GM23338 (cell line): ENCODE measurements around the gene CDC45. TPM values are rescaled to one million over a fixed set of nuclear protein-coding genes. Genes with fewer than 3 reads are reported as not detected.

Experiments
- ATAC-seq: fragments of 200-7000 bp; cut with Tn5 transposase; 3 replicates; pipeline ENCODE4 v1.9.1; 2020
- DNase-seq: peaks from one replicate; pipeline ENCODE4 v3.0.0-alpha.2; 2015; ENCODE audit warnings: low spot score
- H2AFZ ChIP-seq: fragments of 200-600 bp; sonication (generic); 2 replicates; pipeline ENCODE4 v1.8.0; 2016; ENCODE audit warnings: antibody characterized with exemption, mild to moderate bottlenecking, moderate library complexity
- H3F3A ChIP-seq: fragments of 200-600 bp; sonication (generic); replicated peaks from 2 replicates; pipeline ENCODE4 v1.8.0; 2017; ENCODE audit warnings: antibody characterized with exemption, mixed run types, low read depth
- H3K27ac ChIP-seq: fragments of 200-600 bp; sonication (generic); 2 replicates; pipeline ENCODE4 v1.6.1; 2016; ENCODE audit warnings: low read depth
- H3K27me3 ChIP-seq: fragments of 200-600 bp; sonication (generic); 2 replicates; pipeline ENCODE4 v1.8.0; 2016; ENCODE audit warnings: mild to moderate bottlenecking, mixed run types, moderate library complexity; ENCODE audit not compliant: insufficient read depth
- H3K36me3 ChIP-seq: fragments of 200-600 bp; sonication (generic); 2 replicates; pipeline ENCODE4 v1.8.0; 2016; ENCODE audit warnings: mild to moderate bottlenecking; ENCODE audit not compliant: insufficient read depth
- H3K4me1 ChIP-seq: fragments of 200-600 bp; sonication (generic); 2 replicates; pipeline ENCODE4 v1.8.0; 2016; ENCODE audit warnings: mild to moderate bottlenecking, moderate library complexity; ENCODE audit not compliant: insufficient read depth
- H3K4me2 ChIP-seq: fragments of 200-600 bp; sonication (generic); 2 replicates; pipeline ENCODE4 v1.7.1; 2017; ENCODE audit warnings: mixed run types
- H3K4me3 ChIP-seq: fragments of 200-600 bp; sonication (generic); 2 replicates; pipeline ENCODE4 v1.6.1; 2016; ENCODE audit warnings: mixed run types
- H3K79me2 ChIP-seq: fragments of 200-600 bp; sonication (generic); replicated peaks from 2 replicates; pipeline ENCODE4 v1.8.0; 2017; ENCODE audit warnings: mild to moderate bottlenecking; ENCODE audit not compliant: insufficient read depth
- H3K9me2 ChIP-seq: fragments of 200-600 bp; sonication (generic); 2 replicates; pipeline ENCODE4 v1.8.0; 2017; ENCODE audit not compliant: insufficient read depth
- H4K20me1 ChIP-seq: fragments of 200-600 bp; sonication (generic); replicated peaks from 2 replicates; pipeline ENCODE4 v1.8.0; 2017; ENCODE audit warnings: mild to moderate bottlenecking; ENCODE audit not compliant: insufficient read depth
- H3K27ac Mint-ChIP-seq: 2 replicates; pipeline ENCODE4 v1.8.0; 2020; ENCODE audit warnings: inconsistent platforms, mild to moderate bottlenecking, moderate library complexity, mixed read lengths
- H3K27me3 Mint-ChIP-seq: 3 replicates; pipeline ENCODE4 v1.8.0; 2022; ENCODE audit warnings: low read depth, mild to moderate bottlenecking, moderate library complexity, mixed read lengths, inconsistent platforms; ENCODE audit not compliant: insufficient read depth, poor library complexity
- H3K36me3 Mint-ChIP-seq: 3 replicates; pipeline ENCODE4 v1.8.0; 2021; ENCODE audit warnings: low read depth, mild to moderate bottlenecking, inconsistent platforms, moderate library complexity, mixed read lengths
- H3K4me1 Mint-ChIP-seq: 3 replicates; pipeline ENCODE4 v1.8.0; 2020; ENCODE audit warnings: mild to moderate bottlenecking, inconsistent platforms, mixed read lengths
- H3K4me3 Mint-ChIP-seq: 3 replicates; pipeline ENCODE4 v1.8.0; 2021; ENCODE audit warnings: moderate library complexity, mild to moderate bottlenecking, inconsistent platforms, mixed read lengths
- H3K9me3 Mint-ChIP-seq: 3 replicates; pipeline ENCODE4 v1.8.0; 2020; ENCODE audit warnings: moderate library complexity, mild to moderate bottlenecking, inconsistent platforms, mixed read lengths
- CREB1 ChIP-seq: fragments of 250-450 bp; sonication (Bioruptor Pico); IDR thresholded peaks from 2 replicates; pipeline ENCODE4 v1.5.0; 2020; ENCODE audit warnings: low read depth, mild to moderate bottlenecking, moderate library complexity
- CTCF ChIP-seq, 2 experiments: fragments of 200-600 bp in 1 of 2; sonication (generic) in 1 of 2; conservative IDR thresholded peaks; 2 replicates each; pipeline versions ENCODE4 v1.5.1 to v1.6.1; 2016 to 2017; ENCODE audit warnings: antibody characterized with exemption in 2 of 2, low read depth in 2 of 2, mild to moderate bottlenecking in 2 of 2, moderate library complexity in 1 of 2
- ETS1 ChIP-seq: IDR thresholded peaks from 2 replicates; pipeline ENCODE4 v1.6.1; 2016; ENCODE audit warnings: antibody characterized with exemption
- EZH2 ChIP-seq: fragments of 200-600 bp; sonication (generic); IDR thresholded peaks from one replicate; pipeline ENCODE4 v1.8.0; 2017; ENCODE audit warnings: antibody characterized with exemption, mild to moderate bottlenecking, low read depth; ENCODE audit not compliant: unreplicated experiment
- EZH2phosphoT487 ChIP-seq: fragments of 200-600 bp; sonication (generic); IDR thresholded peaks from one replicate; pipeline ENCODE4 v1.8.1; 2018; ENCODE audit warnings: antibody characterized with exemption; ENCODE audit not compliant: unreplicated experiment
- JUNB ChIP-seq: IDR thresholded peaks from one replicate; pipeline ENCODE4 v1.6.1; 2016; ENCODE audit warnings: antibody characterized with exemption; ENCODE audit not compliant: unreplicated experiment
- NANOG ChIP-seq: IDR thresholded peaks from 2 replicates; pipeline ENCODE4 v1.6.1; 2016; ENCODE audit warnings: antibody characterized with exemption, borderline replicate concordance
- POLR2AphosphoS5 ChIP-seq: IDR thresholded peaks from 2 replicates; pipeline ENCODE4 v1.6.1; 2016; ENCODE audit warnings: antibody characterized with exemption, low read depth
- REST ChIP-seq: IDR thresholded peaks from one replicate; pipeline ENCODE4 v1.6.1; 2018; ENCODE audit warnings: antibody characterized with exemption; ENCODE audit not compliant: unreplicated experiment
- STAT1 ChIP-seq: IDR thresholded peaks from one replicate; pipeline ENCODE4 v1.6.1; 2016; ENCODE audit warnings: antibody characterized with exemption; ENCODE audit not compliant: unreplicated experiment
- ZNF114 ChIP-seq: fragments of 250-450 bp; sonication (Bioruptor Pico); IDR thresholded peaks from 2 replicates; pipeline ENCODE4 v1.5.0; 2020; ENCODE audit warnings: mild to moderate bottlenecking, moderate library complexity
- ZNF331 ChIP-seq: fragments of 250-450 bp; sonication (Bioruptor Pico); IDR thresholded peaks from 2 replicates; pipeline ENCODE4 v1.5.0; 2020; ENCODE audit warnings: low read depth, mild to moderate bottlenecking, moderate library complexity
- polyA plus RNA-seq: library from polyadenylated mRNA; unstranded; fragments of >200 nt; fragmentation: Nextera tagmentation; extraction: Ambion mirVana; gene quantifications from 2 replicates; pipeline ENCODE4 v1.2.1, GENCODE V29; 2016
- total RNA-seq: library from RNA; depleted of rRNA; stranded (reverse); fragments of >200 nt; shearing (Covaris generic); gene quantifications from 2 replicates; pipeline ENCODE4 v1.2.3, GENCODE V29; 2014
- TF ChIP-seq, protein P1 (sequence below): fragments of 250-450 bp; sonication (Bioruptor Pico); IDR thresholded peaks from 2 replicates; pipeline ENCODE4 v1.5.0; 2020; ENCODE audit warnings: mild to moderate bottlenecking, moderate library complexity

CDC45 gene
- total and polyA plus RNA-seq, 2 experiments from 2014 or later: 29.0 to 30.3 TPM

DNA sequence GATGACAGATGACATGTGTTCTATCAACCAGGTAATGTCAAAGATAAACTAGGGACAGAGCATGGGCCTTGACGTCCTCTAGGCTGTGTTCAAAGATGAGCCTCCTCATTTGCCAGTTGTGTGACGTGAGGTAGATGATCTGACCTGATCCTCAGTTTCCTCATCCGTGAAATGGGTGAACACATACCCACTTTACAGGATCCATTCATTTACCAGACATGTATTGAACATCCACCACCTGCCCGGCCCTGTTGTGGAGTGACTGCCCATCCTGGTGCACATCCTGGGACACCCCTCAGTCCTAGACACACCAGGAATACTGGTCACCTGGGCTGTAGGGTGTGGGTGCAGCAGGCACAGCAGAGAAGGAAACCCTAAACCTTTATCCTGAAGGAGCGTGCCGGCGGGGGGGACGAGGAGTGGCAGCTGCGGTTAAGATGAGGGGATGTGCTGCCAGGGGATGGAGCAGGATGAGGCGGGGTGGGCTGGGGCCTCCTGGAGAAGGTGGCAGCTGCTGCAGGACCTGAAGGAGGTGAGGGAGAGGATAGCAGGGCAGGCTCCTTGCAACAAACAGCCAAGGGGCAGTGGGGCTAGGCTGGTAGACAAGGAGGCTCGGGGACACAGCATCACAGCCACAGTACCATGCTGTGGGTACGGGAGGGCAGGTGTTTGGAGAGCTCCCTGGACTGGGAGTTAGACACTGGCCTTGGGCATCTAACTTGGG is 36.1 kb downstream of the CDC45 start:
- Mint-ChIP-seq H3K27ac (no peak overlapping the region), H3K4me3 (no peak overlapping the region; the same call in 2 of the 3 replicates), H3K36me3 (peaks cover 42% of the 10 kb centered on the region), H3K9me3 (no peaks in the 10 kb centered on the region), H3K27me3 (peaks cover 7% of the 10 kb centered on the region), H3K4me1 (no peaks in the 10 kb centered on the region; the same call in 2 of the 3 replicates)
- Histone ChIP-seq H3K27me3 (no peaks in the 10 kb centered on the region), H4K20me1 (no peaks in the 10 kb centered on the region), H3K36me3 (no peaks in the 10 kb centered on the region), H3F3A (no peaks in the 10 kb centered on the region), H3K27ac (no peak overlapping the region), H3K4me1 (no peaks in the 10 kb centered on the region), H3K4me3 (no peak overlapping the region), H3K9me2 (no peaks in the 10 kb centered on the region), H3K79me2 (no peaks in the 10 kb centered on the region), H3K4me2 (no peak overlapping the region), H2AFZ (no peak overlapping the region)
- no peak for ATAC-seq
- DNase-seq: no peak
- TF ChIP-seq, protein P1, sequence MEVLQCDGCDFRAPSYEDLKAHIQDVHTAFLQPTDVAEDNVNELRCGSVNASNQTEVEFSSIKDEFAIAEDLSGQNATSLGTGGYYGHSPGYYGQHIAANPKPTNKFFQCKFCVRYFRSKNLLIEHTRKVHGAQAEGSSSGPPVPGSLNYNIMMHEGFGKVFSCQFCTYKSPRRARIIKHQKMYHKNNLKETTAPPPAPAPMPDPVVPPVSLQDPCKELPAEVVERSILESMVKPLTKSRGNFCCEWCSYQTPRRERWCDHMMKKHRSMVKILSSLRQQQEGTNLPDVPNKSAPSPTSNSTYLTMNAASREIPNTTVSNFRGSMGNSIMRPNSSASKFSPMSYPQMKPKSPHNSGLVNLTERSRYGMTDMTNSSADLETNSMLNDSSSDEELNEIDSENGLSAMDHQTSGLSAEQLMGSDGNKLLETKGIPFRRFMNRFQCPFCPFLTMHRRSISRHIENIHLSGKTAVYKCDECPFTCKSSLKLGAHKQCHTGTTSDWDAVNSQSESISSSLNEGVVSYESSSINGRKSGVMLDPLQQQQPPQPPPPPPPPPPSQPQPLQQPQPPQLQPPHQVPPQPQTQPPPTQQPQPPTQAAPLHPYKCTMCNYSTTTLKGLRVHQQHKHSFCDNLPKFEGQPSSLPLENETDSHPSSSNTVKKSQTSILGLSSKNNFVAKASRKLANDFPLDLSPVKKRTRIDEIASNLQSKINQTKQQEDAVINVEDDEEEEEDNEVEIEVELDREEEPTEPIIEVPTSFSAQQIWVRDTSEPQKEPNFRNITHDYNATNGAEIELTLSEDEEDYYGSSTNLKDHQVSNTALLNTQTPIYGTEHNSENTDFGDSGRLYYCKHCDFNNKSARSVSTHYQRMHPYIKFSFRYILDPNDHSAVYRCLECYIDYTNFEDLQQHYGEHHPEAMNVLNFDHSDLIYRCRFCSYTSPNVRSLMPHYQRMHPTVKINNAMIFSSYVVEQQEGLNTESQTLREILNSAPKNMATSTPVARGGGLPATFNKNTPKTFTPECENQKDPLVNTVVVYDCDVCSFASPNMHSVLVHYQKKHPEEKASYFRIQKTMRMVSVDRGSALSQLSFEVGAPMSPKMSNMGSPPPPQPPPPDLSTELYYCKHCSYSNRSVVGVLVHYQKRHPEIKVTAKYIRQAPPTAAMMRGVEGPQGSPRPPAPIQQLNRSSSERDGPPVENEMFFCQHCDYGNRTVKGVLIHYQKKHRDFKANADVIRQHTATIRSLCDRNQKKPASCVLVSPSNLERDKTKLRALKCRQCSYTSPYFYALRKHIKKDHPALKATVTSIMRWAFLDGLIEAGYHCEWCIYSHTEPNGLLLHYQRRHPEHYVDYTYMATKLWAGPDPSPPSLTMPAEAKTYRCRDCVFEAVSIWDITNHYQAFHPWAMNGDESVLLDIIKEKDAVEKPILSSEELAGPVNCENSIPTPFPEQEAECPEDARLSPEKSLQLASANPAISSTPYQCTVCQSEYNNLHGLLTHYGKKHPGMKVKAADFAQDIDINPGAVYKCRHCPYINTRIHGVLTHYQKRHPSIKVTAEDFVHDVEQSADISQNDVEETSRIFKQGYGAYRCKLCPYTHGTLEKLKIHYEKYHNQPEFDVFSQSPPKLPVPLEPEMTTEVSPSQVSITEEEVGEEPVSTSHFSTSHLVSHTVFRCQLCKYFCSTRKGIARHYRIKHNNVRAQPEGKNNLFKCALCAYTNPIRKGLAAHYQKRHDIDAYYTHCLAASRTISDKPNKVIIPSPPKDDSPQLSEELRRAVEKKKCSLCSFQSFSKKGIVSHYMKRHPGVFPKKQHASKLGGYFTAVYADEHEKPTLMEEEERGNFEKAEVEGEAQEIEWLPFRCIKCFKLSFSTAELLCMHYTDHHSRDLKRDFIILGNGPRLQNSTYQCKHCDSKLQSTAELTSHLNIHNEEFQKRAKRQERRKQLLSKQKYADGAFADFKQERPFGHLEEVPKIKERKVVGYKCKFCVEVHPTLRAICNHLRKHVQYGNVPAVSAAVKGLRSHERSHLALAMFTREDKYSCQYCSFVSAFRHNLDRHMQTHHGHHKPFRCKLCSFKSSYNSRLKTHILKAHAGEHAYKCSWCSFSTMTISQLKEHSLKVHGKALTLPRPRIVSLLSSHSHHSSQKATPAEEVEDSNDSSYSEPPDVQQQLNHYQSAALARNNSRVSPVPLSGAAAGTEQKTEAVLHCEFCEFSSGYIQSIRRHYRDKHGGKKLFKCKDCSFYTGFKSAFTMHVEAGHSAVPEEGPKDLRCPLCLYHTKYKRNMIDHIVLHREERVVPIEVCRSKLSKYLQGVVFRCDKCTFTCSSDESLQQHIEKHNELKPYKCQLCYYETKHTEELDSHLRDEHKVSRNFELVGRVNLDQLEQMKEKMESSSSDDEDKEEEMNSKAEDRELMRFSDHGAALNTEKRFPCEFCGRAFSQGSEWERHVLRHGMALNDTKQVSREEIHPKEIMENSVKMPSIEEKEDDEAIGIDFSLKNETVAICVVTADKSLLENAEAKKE (CRISPR knock-in tag): no peak
- TF ChIP-seq JUNB (no peak), REST (no peak), CREB1 (CRISPR knock-in tag) (no peak), NANOG (no peak), STAT1 (no peak), CTCF (conservative IDR thresholded peaks at IDR 0.05; ENCODE audit: low read depth in 2 of 2) (no peak), ZNF114 (CRISPR knock-in tag) (no peak), POLR2AphosphoS5 (no peak), ETS1 (no peak), EZH2phosphoT487 (no peak), EZH2 (no peak), ZNF331 (no peak)
